Kidney (tissue), 14 donors: ENCODE measurements around the gene ANKLE1. TPM values are rescaled to one million over a fixed set of nuclear protein-coding genes. Genes with fewer than 3 reads are reported as not detected.

Experiments used
- DNase-seq, 5 donors: peaks; one replicate each; pipeline ENCODE4 v3.0.0-alpha.2; 2013 to 2020
- FAIRE-seq: peaks from 2 replicates; lab custom pipeline; 2012; peaks lifted over from hg19 to GRCh38; lab: Jason Lieb, UNC
- H3K27ac ChIP-seq, 2 donors: one replicate each; pipeline ENCODE4 v1.7.0; 2013; ENCODE audit warnings: low read depth in 2 of 2, low read length in 2 of 2, inconsistent platforms in 1 of 2
- H3K27me3 ChIP-seq: one replicate; pipeline ENCODE4 v1.7.1; 2013; ENCODE audit warnings: low read length, inconsistent platforms; ENCODE audit not compliant: control insufficient read depth, insufficient read depth
- H3K36me3 ChIP-seq, 3 donors: one replicate each; pipeline versions ENCODE4 v1.7.0 to v1.7.1; 2013; ENCODE audit warnings: low read length in 3 of 3, control low read depth in 1 of 3, inconsistent platforms in 1 of 3; ENCODE audit not compliant: insufficient read depth in 3 of 3, control insufficient read depth in 2 of 3
- H3K4me1 ChIP-seq, 3 donors: one replicate each; pipeline versions ENCODE4 v1.7.0 to v1.7.1; 2013; ENCODE audit warnings: low read length in 3 of 3, inconsistent platforms in 1 of 3, low read depth in 1 of 3; ENCODE audit not compliant: control insufficient read depth in 2 of 3, insufficient read depth in 2 of 3
- H3K4me3 ChIP-seq, 3 donors: one replicate each; pipeline versions ENCODE4 v1.7.0 to v1.8.1; 2013; ENCODE audit warnings: low read length in 3 of 3, control low read depth in 1 of 3, inconsistent platforms in 1 of 3
- H3K9ac ChIP-seq, 3 donors: one replicate each; pipeline versions ENCODE4 v1.7.0 to v1.7.1; 2013; ENCODE audit warnings: low read length in 3 of 3, control low read depth in 1 of 3, inconsistent platforms in 1 of 3
- H3K9me3 ChIP-seq, 3 donors: one replicate each; pipeline versions ENCODE4 v1.7.0 to v1.7.1; 2013; ENCODE audit warnings: low read length in 3 of 3, control low read depth in 1 of 3, inconsistent platforms in 1 of 3; ENCODE audit not compliant: control insufficient read depth in 2 of 3, insufficient read depth in 1 of 3
- CTCF ChIP-seq: IDR thresholded peaks from 3 replicates; pipeline ENCODE4 v1.5.1; 2012; ENCODE audit warnings: mild to moderate bottlenecking, moderate library complexity, borderline replicate concordance; ENCODE audit not compliant: insufficient read depth; ENCODE audit errors: extremely low read depth
- intact Hi-C: fragments of 100-400 bp; cut with DNase I; formaldehyde crosslinking; loops from one replicate; pipeline ENCODE4 v1.11.1; 2022
- polyA plus RNA-seq: library from polyadenylated mRNA; stranded (reverse); fragments of 350-450 nt; fragmentation: Illumina TruSeq; extraction: RNeasy Lipid Tissue Mini Kit (QIAGEN cat#74804); gene quantifications from one replicate; pipeline ENCODE4 v1.2.3, GENCODE V29; 2014; ENCODE audit warnings: low read depth, low replicate concordance; ENCODE audit not compliant: insufficient read depth
- total RNA-seq: library from RNA; stranded (reverse); fragmentation: NEBNext Ultra II Directional; extraction: Animal tissue kit (Norgen Biotek cat#: 25700); gene quantifications from one replicate; pipeline ENCODE4 v1.2.1, GENCODE V29; 2021
- donor health status: control.
- donor health status: control.
- donor health status: control.
- donor health status: control.
- donor health status: control.
- donor health status: DM: yes; HTN: yes; CAD: no.
- donor health status: Normal renal cell carcinoma (clear cell type).

The ANKLE1 gene
- total and polyA plus RNA-seq, 2 donors from 2014 or later, result 0.54 TPM; not detected in 1

- Histone ChIP-seq H3K27ac (peak within 1 kb of the TSS; percentile 39 to 69), H3K27me3 (no peaks in the 10 kb centered on the region), H3K4me3 (peak within 1 kb of the TSS in 2 of 3 donors; percentile 36 to 66), H3K4me1 (peaks cover 0 to 5% (median 4%) of the 10 kb centered on the region in 3 donors), H3K9me3 (peaks cover 0 to 4% (median 0%) of the 10 kb centered on the region in 3 donors), H3K9ac (peak within 1 kb of the TSS in 2 of 3 donors; percentile 11 to 67), H3K36me3 (no peaks in the 10 kb centered on the region)
- FAIRE-seq (no peak), DNase-seq (peak in 1 of 5 donors; percentile 64)
- TF ChIP-seq CTCF, result no peak
- intact Hi-C loops, result no loop called here
Observed at GRCh38 chr19:17264641-17264979, 17.1 kb upstream of the ANKLE1 start, which contains the start of gene USHBP1. Gene USHBP1, minus strand, starts transcription at chr19:17264745. Its CDS starts 446 bp downstream, at chr19:17264299.

GRCh38 chr19:17266026-17266425 is 15.7 kb upstream of the ANKLE1 start:
- Histone ChIP-seq H3K27ac (no peak overlapping the region), H3K4me3 (no peak overlapping the region), H3K36me3 (peaks cover 0 to 4% (median 2%) of the 10 kb centered on the region in 3 donors), H3K9me3 (no peaks in the 10 kb centered on the region), H3K27me3 (no peaks in the 10 kb centered on the region), H3K4me1 (peaks cover 0 to 4% (median 4%) of the 10 kb centered on the region in 3 donors), H3K9ac (no peak overlapping the region)
- FAIRE-seq (no peak), DNase-seq (peak in 2 of 5 donors; percentile 30 to 40)
- no peak for TF ChIP-seq CTCF
- intact Hi-C loops, result no loop called here

- FAIRE-seq (no peak), DNase-seq (no peak)
- intact Hi-C loops, result no loop called here
- Histone ChIP-seq H3K4me1 (peaks cover 0 to 4% (median 3%) of the 10 kb centered on the region in 3 donors), H3K27me3 (no peaks in the 10 kb centered on the region), H3K9me3 (no peaks in the 10 kb centered on the region), H3K36me3 (peaks cover 0 to 10% (median 2%) of the 10 kb centered on the region in 3 donors), H3K9ac (no peak overlapping the region), H3K27ac (no peak overlapping the region), H3K4me3 (peak overlapping the region in 2 of 3 donors; percentile 5 to 24)
- no peak for TF ChIP-seq CTCF
Observed at GRCh38 chr19:17266589-17266974, 15.1 kb upstream of the ANKLE1 start.
